K562 (cell line): ENCODE data around the gene CAMSAP3. TPM values are rescaled to one million over a fixed set of nuclear protein-coding genes. Genes with fewer than 3 reads are reported as not detected.

Experiments
- HCFC1 ChIP-seq: IDR thresholded peaks from 2 replicates; pipeline ENCODE4 v1.6.1; 2012; ENCODE audit warnings: low read depth, low read length, improper control_type of control experiment
- MCM7 ChIP-seq, 2 experiments: fragments of 450-650 bp; IDR thresholded peaks; 2 replicates each; pipeline ENCODE4 v1.6.1; 2016 to 2018
- NR2C2 ChIP-seq, 2 experiments: fragments of 200-800 bp in 1 of 2; sonication (Bioruptor generic) in 1 of 2; sonication (generic) in 1 of 2; formaldehyde crosslinking in 1 of 2; IDR thresholded peaks; 2 replicates each; pipeline versions ENCODE4 v1.6.1 to v1.8.0; 2016 to 2022; ENCODE audit warnings: mild to moderate bottlenecking in 1 of 2, missing compliant biosample characterization in 1 of 2, missing genetic modification characterization in 1 of 2, missing genetic modification reagents in 1 of 2
- OTX1 ChIP-seq: fragments of 450-650 bp; formaldehyde crosslinking; IDR thresholded peaks from 2 replicates; pipeline ENCODE4 v1.4.0; 2022; ENCODE audit warnings: mild to moderate bottlenecking
- RBM22 ChIP-seq: fragments of 200-400 bp; formaldehyde crosslinking; IDR thresholded peaks from 2 replicates; pipeline ENCODE4 v1.6.1; 2018; ENCODE audit warnings: low read length, low read depth; ENCODE audit not compliant: poor library complexity, severe bottlenecking
- SMAD2 ChIP-seq: fragments of 150-350 bp; IDR thresholded peaks from 2 replicates; pipeline ENCODE4 v1.6.1; 2014; ENCODE audit warnings: low read depth, mild to moderate bottlenecking, low read length
- SUPT5H ChIP-seq: fragments of 450-650 bp; IDR thresholded peaks from 2 replicates; pipeline ENCODE4 v1.6.1; 2016
- TEAD4 ChIP-seq, 2 experiments: sonication (generic) in 1 of 2; formaldehyde crosslinking in 1 of 2; IDR thresholded peaks; 2 replicates each; pipeline versions ENCODE4 v1.6.1 to v1.8.0; 2012 to 2022; ENCODE audit warnings: borderline replicate concordance in 1 of 2, inconsistent platforms in 1 of 2, low read length in 1 of 2, mild to moderate bottlenecking in 1 of 2, missing genetic modification reagents in 1 of 2
- YBX1 ChIP-seq: fragments of 450-650 bp; IDR thresholded peaks from 2 replicates; pipeline ENCODE4 v1.7.1; 2016; ENCODE audit warnings: mild to moderate bottlenecking
- ZBTB2 ChIP-seq: fragments of 450-650 bp; IDR thresholded peaks from 2 replicates; pipeline ENCODE4 v1.6.1; 2016; ENCODE audit warnings: antibody characterized with exemption
- ZKSCAN1 ChIP-seq: fragments of 150-350 bp; IDR thresholded peaks from 2 replicates; pipeline ENCODE4 v1.6.1; 2016; ENCODE audit warnings: low read depth, low read length
- ZKSCAN3 ChIP-seq: fragments of 250-450 bp; sonication (Bioruptor Pico); IDR thresholded peaks from 2 replicates; pipeline ENCODE4 v1.4.0; 2020
- polyA plus RNA-seq, 8 experiments: library from polyadenylated mRNA; depleted of rRNA in 4 of 8; stranded (reverse) in 5 of 8; unstranded in 3 of 8; fragments of >200 nt; fragmentation: Nextera tagmentation in 2 of 8; fragmentation: Illumina TruSeq in 1 of 8; extraction: Ambion mirVana in 2 of 8; extraction: Trizol in 1 of 8; gene quantifications; 2 replicates each; pipeline versions ENCODE4 v1.2.1 to v1.2.3, GENCODE V29; 2011 to 2014; ENCODE audit warnings: inconsistent platforms in 1 of 8, missing spikeins in 1 of 8
- total RNA-seq, 7 experiments: library from RNA; depleted of rRNA in 6 of 7; stranded (reverse); fragments of >200 nt in 6 of 7; fragmentation: Illumina TruSeq in 2 of 7; extraction: Trizol in 2 of 7; gene quantifications; 2 replicates each; pipeline versions ENCODE4 v1.2.1 to v1.2.3, GENCODE V29; 2011 to 2021; ENCODE audit warnings: low replicate concordance in 1 of 7
- TF ChIP-seq, protein P1 (sequence below): fragments of 450-650 bp; IDR thresholded peaks from 2 replicates; pipeline ENCODE4 v1.6.1; 2014; ENCODE audit warnings: low read depth, mild to moderate bottlenecking, moderate library complexity, borderline replicate concordance

Gene CAMSAP3
- total and polyA plus RNA-seq, 9 of the 15 experiments (the other 6 are each of a cell fraction or from before 2014, with no cell fraction given), result 0.01 to 0.89 (median 0.22) TPM; not detected in 1

DNA sequence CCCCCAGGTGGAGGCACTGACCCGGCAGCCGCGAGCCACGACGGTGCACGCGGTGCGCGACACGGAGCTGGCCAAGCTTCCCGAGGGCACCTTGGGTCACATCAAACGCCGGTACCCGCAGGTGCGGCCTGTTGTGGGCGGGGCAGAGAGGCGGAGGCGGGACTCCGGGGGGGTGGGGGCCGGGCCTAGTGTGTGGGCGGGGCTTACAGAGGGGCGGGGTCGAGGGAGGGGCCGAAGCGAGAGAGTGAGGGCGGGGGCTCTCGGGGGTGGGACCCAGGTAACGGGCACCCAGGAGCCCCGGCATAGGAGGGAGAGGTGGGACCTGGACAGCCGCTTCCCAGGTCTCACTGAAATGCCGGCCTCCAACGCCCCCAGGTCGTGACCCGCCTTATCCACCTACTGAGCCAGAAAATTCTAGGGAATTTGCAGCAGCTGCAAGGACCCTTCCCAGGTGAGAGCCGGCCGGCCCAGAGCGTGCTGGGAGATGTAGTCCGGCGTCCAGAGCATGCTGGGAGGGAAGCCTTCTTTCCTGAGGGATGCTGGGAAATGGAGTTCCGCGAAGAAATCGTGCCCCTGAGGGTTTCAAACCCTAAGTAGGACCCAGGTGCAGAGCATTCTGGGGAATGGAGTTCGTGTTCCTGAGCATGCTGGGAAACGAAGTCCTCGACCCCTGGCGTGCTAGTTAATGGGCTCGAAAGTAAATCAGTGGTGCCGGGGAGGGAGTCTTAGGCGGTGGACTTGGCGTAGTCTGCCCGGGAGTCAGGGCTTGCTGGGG, 44.5 kb upstream of the CAMSAP3 start (continued):
- no peak for TF ChIP-seq ZKSCAN3
- TF ChIP-seq, protein P1, sequence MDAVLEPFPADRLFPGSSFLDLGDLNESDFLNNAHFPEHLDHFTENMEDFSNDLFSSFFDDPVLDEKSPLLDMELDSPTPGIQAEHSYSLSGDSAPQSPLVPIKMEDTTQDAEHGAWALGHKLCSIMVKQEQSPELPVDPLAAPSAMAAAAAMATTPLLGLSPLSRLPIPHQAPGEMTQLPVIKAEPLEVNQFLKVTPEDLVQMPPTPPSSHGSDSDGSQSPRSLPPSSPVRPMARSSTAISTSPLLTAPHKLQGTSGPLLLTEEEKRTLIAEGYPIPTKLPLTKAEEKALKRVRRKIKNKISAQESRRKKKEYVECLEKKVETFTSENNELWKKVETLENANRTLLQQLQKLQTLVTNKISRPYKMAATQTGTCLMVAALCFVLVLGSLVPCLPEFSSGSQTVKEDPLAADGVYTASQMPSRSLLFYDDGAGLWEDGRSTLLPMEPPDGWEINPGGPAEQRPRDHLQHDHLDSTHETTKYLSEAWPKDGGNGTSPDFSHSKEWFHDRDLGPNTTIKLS, result peak; percentile 90
- peak; percentile 99 for TF ChIP-seq HCFC1
- TF ChIP-seq MCM7 (IDR thresholded peaks at IDR 0.05), result no peak
- 0 out of 2 replicates have a peak, but pooled peaks have one; percentile 30 for TF ChIP-seq NR2C2 (CRISPR knock-in tag; IDR thresholded peaks at IDR 0.05)
- no peak; the same call in 1 of the 2 replicates for TF ChIP-seq NR2C2 (tag; IDR thresholded peaks at IDR 0.05)
- TF ChIP-seq YBX1, result no peak
- no peak for TF ChIP-seq SMAD2
- TF ChIP-seq ZBTB2, result no peak
- TF ChIP-seq OTX1, result no peak
- no peak for TF ChIP-seq SUPT5H
- TF ChIP-seq TEAD4 (IDR thresholded peaks at IDR 0.05; ENCODE audit: low read length), result peak; percentile 17; the same call in 1 of the 2 replicates
- TF ChIP-seq TEAD4 (CRISPR knock-in tag; IDR thresholded peaks at IDR 0.05; ENCODE audit: borderline replicate concordance), result no peak
- TF ChIP-seq ZKSCAN1, result no peak
- TF ChIP-seq RBM22, result no peak
